ENCODE data around the gene SPOCK3. TPM values are rescaled to one million over a fixed set of nuclear protein-coding genes. Genes with fewer than 3 reads are reported as not detected.
"Not testable (repeated sequence)": the region's sequence is repeated elsewhere in the genome, so short reads cannot be mapped to it uniquely, and the experiment has no call there.

Gene SPOCK3
- total RNA-seq, 4 donors from 2014 or later, result not detected

GRCh38 chr4:166981847-166982246, 252.4 kb downstream of the SPOCK3 start:
- no peak for DNase-seq (ENCODE audit: low spot score)
- no peak for ATAC-seq (ENCODE audit: low FRiP score)
- no peak for TF ChIP-seq CTCF (IDR thresholded peaks at IDR 0.05)

DNA sequence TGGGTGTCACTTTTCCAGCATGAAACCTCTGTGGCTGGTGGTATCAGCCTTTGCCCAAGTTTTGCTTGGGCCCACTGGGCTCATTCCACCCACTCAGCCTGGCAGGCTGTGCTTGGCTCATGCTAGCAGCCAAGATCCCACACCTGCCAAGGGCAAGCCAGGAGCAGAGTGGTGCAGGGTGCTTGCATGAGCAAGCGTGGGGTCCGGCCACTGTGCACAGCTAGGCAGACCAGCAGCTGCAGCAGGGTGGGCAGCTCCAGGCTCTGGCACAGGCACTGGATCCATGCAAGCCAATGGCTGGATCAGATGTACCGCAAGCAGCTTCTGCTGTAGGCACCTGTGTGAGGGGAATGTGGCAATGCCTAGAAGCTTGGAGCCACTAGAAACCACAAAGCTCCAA, 253.9 kb downstream of the SPOCK3 start:
- ATAC-seq (ENCODE audit: low FRiP score) (no peak), DNase-seq (ENCODE audit: low spot score) (no peak)
- TF ChIP-seq CTCF (IDR thresholded peaks at IDR 0.05), result no peak

DNA sequence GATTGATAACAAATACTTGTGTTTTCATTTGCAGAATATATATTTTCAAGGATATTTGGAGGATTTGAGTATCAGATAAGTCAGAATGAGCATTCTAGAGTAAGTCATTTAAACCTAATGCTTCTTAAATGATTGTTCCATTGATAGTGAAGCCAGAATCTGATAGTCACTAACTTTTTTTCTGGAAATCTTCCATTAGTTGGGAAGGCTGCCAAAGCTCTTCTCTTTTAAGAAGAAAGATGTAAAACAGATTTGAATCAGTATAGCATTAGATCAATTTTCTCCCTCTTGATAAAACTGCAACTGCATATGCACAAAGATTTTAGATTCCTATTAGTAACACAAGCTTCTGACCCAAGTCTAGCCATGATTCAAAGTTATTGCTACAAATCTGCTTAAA, 256.7 kb downstream of the SPOCK3 start:
- ATAC-seq (ENCODE audit: low FRiP score) (no peak), DNase-seq (ENCODE audit: low spot score) (no peak)
- TF ChIP-seq CTCF (IDR thresholded peaks at IDR 0.05), result no peak

- ATAC-seq (ENCODE audit: low FRiP score) (no peak), DNase-seq (ENCODE audit: low spot score) (no peak)
- no peak for TF ChIP-seq CTCF (IDR thresholded peaks at IDR 0.05)
Measured at GRCh38 chr4:166972071-166972470, 262.2 kb downstream of the SPOCK3 start.

DNA sequence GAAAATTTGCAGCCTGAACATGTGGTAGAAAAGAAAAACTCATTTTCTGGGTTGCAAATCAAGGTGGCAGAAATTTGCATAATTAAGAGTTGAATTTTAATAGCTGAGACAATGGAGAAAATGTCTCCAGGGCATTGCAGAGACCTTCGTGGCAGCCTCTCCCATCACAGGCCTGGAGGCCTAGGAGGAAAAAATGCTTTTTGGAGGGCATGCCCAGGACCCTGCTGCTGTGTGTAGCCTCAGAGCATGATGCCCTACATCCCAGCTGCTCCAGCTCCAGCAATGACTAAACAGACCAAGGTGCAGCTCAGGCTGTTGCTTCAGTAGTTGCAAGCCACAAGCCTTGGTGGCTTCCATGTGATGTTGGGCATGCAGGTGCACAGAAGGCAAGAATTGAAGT, 266.1 kb downstream of the SPOCK3 start:
- not testable (repeated sequence) for DNase-seq (ENCODE audit: low spot score); ATAC-seq (ENCODE audit: low FRiP score)

DNA sequence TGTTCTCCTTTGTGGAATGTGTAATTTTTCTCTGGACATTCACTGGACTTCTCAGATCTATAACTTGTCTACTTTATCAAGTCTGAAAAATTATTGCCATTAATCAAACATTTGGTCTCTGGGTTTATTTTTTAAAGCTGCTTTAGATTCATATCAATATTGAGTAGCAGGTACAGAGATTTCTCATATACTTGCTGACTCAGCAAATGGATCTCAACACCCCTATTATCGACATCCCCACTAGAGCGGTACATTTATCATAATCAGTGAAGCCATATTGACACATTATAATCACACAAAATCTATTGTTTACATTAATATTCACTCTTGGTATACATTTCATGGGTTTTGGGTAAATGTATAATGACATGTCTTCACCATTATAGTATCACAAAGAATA, 268.7 kb downstream of the SPOCK3 start:
- DNase-seq (ENCODE audit: low spot score), result no peak
- TF ChIP-seq CTCF (IDR thresholded peaks at IDR 0.05), result no peak
- ATAC-seq (ENCODE audit: low FRiP score), result no peak

DNA sequence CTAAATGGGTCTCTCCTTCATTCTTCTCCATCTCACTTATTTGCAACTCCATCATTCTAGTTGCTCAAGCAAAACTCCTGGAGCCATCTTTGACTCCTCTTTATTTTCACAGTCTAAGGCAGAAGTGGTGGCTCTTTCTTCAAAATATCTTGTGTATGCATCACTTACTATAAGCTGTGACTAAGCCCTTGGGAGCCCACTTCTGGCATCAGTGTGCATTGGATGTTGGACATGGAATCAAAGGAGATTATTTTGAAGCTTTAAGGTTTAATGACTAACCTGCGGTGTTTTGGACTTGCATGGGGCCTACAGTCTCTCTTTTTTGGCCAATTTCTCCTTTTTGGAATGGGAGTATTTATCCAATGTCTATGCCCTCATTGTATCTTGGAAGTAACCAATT, 276.8 kb downstream of the SPOCK3 start:
- no peak for TF ChIP-seq CTCF (IDR thresholded peaks at IDR 0.05)
- DNase-seq (ENCODE audit: low spot score), result no peak
- ATAC-seq (ENCODE audit: low FRiP score), result no peak

DNA sequence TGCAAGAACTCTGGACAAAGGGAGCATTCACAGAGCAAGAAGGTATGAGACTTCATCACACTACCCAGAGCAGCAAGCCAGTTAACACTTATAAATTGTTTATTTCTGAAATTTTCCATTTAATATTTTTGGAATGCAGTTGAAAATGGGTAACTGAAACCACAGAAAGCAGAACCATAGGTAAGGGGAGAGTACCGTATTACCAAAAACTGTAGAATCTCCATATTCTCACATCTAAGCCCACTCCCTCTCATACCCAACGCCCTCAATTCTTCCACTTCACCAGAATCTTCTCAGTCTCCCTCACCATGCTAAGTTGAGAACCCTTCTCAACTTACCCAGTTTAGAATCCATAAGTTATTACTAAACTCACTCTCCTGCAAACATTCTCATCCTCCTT, 277.8 kb downstream of the SPOCK3 start:
- TF ChIP-seq CTCF (IDR thresholded peaks at IDR 0.05), result no peak
- ATAC-seq (ENCODE audit: low FRiP score), result no peak
- DNase-seq (ENCODE audit: low spot score), result no peak

Data from omental fat pad (tissue), 4 donors.